ENCODE measurements around the gene SEL1L2.

The SEL1L2 gene

GRCh38 chr20:13809373-13809772, 181.0 kb downstream of the SEL1L2 start:
- no peak for DNase-seq

DNA sequence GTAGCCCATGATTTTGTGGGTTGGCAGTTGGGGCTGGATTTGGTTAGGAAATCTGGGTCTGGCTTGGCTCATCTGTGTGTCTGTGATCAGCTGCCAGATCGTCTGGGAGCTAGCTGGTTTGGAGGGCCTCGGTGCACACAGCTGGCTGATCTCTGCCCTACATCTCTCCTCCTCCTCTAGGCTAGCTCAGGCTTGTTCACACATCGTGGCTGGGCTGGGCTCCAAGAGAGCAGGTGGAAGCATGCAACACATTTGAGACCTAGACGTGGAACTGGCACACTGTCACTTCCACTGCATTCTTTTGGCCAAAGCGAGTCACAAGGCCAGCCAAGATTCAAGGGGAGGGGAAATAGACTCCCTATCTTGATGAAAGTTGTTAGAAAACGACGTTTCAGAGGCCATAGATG, 189.7 kb downstream of the SEL1L2 start:
- peak; percentile 2 for DNase-seq

GRCh38 chr20:13799974-13800373, 190.4 kb downstream of the SEL1L2 start:
- no peak for DNase-seq

All from NCI-H187 treated with DMSO at 0.1 percent for 48 hours (cell line).